ENCODE measurements around the gene RAMP2.

Gene RAMP2

DNA sequence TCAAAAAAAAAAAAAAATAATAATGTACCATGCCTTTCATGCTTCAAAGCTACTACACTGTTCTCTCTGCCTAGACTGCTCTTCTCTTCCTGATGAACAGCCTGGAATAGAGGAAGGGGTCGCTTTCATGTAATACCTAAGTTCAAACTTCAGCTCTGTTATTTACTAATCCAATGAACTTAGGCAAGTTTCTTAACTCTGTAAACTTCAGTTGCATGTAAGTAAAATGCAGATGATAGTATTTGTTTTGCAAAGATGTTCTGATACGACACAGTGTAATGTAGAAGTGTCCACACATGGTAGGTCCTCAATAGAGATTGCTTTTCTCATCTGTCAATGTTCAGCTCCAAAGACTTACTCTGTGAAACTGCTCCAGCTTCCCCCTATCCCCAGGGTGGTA, 30.9 kb downstream of the RAMP2 start:
- no peaks in the 10 kb centered on the region for H4K20me1 ChIP-seq (ENCODE audit: low read depth, low read length)
- no peaks in the 10 kb centered on the region for H3K9me2 ChIP-seq (replicated peaks; ENCODE audit: insufficient read depth, low read length)
- TF ChIP-seq EZH2phosphoT487 (conservative IDR thresholded peaks at IDR 0.05; ENCODE audit: low read length) = no peak
- TF ChIP-seq, protein P1, sequence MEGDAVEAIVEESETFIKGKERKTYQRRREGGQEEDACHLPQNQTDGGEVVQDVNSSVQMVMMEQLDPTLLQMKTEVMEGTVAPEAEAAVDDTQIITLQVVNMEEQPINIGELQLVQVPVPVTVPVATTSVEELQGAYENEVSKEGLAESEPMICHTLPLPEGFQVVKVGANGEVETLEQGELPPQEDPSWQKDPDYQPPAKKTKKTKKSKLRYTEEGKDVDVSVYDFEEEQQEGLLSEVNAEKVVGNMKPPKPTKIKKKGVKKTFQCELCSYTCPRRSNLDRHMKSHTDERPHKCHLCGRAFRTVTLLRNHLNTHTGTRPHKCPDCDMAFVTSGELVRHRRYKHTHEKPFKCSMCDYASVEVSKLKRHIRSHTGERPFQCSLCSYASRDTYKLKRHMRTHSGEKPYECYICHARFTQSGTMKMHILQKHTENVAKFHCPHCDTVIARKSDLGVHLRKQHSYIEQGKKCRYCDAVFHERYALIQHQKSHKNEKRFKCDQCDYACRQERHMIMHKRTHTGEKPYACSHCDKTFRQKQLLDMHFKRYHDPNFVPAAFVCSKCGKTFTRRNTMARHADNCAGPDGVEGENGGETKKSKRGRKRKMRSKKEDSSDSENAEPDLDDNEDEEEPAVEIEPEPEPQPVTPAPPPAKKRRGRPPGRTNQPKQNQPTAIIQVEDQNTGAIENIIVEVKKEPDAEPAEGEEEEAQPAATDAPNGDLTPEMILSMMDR (IDR thresholded peaks at IDR 0.05; ENCODE audit: insufficient read depth, low read length, poor library complexity, severe bottlenecking) = no peak
- H3F3A ChIP-seq (ENCODE audit: insufficient read depth) = no peaks in the 10 kb centered on the region
- H3K27ac ChIP-seq (ENCODE audit: low read depth, low read length) = no peak overlapping the region
- no peak overlapping the region for H3K9ac ChIP-seq (ENCODE audit: low read length)
- H3K79me2 ChIP-seq (ENCODE audit: insufficient read depth, low read length) = no peaks in the 10 kb centered on the region
- no peaks in the 10 kb centered on the region for H3K9me3 ChIP-seq (ENCODE audit: insufficient read depth, low read length)
- H3K4me2 ChIP-seq (ENCODE audit: low read depth, low read length, poor library complexity, severe bottlenecking) = no peak overlapping the region
- no peak overlapping the region for H3K4me3 ChIP-seq (ENCODE audit: insufficient read depth, low read length, poor library complexity, severe bottlenecking)
- no peak overlapping the region for H2AFZ ChIP-seq (ENCODE audit: low read depth, low read length, severe bottlenecking)
- no peaks in the 10 kb centered on the region for H3K36me3 ChIP-seq (ENCODE audit: low read length)
- no peaks in the 10 kb centered on the region for H3K27me3 ChIP-seq (ENCODE audit: low read length)

DNA sequence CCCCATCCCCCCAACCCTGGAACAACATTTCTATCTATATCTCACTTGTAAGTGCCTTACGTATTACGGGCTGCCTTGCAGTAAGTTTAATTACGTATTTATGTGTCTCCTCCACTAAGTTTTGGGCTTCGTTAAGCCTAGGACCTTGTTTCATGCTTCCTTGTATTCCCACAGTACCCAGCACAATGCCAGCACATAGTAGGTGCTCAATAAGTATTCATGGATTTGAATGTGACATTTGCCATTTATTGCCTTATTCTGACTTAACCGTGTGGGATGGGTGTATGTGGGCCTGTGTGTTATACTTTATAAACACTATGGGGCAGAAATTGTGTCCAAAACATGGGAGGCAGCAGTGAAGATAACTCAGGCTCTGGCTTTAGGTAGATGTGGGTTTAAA, 31.5 kb downstream of the RAMP2 start:
- Histone ChIP-seq H3K27me3 (ENCODE audit: low read length) (no peaks in the 10 kb centered on the region), H4K20me1 (ENCODE audit: low read depth, low read length) (no peaks in the 10 kb centered on the region), H3K9ac (ENCODE audit: low read length) (no peak overlapping the region), H3F3A (ENCODE audit: insufficient read depth) (no peaks in the 10 kb centered on the region), H3K36me3 (ENCODE audit: low read length) (no peaks in the 10 kb centered on the region), H3K79me2 (ENCODE audit: insufficient read depth, low read length) (no peaks in the 10 kb centered on the region), H3K4me2 (ENCODE audit: low read depth, low read length, poor library complexity, severe bottlenecking) (no peak overlapping the region), H3K4me3 (ENCODE audit: insufficient read depth, low read length, poor library complexity, severe bottlenecking) (no peak overlapping the region), H3K27ac (ENCODE audit: low read depth, low read length) (no peak overlapping the region), H2AFZ (ENCODE audit: low read depth, low read length, severe bottlenecking) (no peak overlapping the region), H3K9me3 (ENCODE audit: insufficient read depth, low read length) (no peaks in the 10 kb centered on the region), H3K9me2 (replicated peaks; ENCODE audit: insufficient read depth, low read length) (no peaks in the 10 kb centered on the region)
- TF ChIP-seq, protein P1 (IDR thresholded peaks at IDR 0.05; ENCODE audit: insufficient read depth, low read length, poor library complexity, severe bottlenecking) = no peak
- TF ChIP-seq EZH2phosphoT487 (conservative IDR thresholded peaks at IDR 0.05; ENCODE audit: low read length) = no peak

DNA sequence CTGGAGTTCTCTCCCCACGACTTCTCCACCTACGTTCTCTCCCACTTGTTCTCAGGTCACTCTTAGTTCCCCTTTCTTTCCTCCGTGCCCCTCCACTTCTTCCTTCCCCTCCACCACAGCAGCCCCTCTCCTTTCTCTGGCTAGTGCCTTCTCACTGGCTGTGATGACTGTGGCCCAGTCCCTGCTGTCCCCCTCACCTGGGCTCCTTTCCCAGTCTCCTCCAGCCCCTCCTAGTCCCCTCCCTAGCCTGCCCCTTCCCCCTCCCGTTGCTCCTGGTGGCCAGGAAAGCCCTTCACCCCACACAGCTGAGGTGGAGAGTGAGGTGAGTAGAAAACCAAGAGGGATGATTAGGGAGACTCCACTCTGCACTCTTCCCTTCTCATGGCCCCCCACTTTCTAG, 34.0 kb downstream of the RAMP2 start:
- no peak overlapping the region for H3K4me3 ChIP-seq (ENCODE audit: insufficient read depth, low read length, poor library complexity, severe bottlenecking)
- H3K27ac ChIP-seq (ENCODE audit: low read depth, low read length) = no peak overlapping the region
- H3K4me2 ChIP-seq (ENCODE audit: low read depth, low read length, poor library complexity, severe bottlenecking) = no peak overlapping the region
- no peaks in the 10 kb centered on the region for H3K9me3 ChIP-seq (ENCODE audit: insufficient read depth, low read length)
- no peak overlapping the region for H3K9ac ChIP-seq (ENCODE audit: low read length)
- no peaks in the 10 kb centered on the region for H3K27me3 ChIP-seq (ENCODE audit: low read length)
- TF ChIP-seq, protein P1 (IDR thresholded peaks at IDR 0.05; ENCODE audit: insufficient read depth, low read length, poor library complexity, severe bottlenecking) = no peak
- no peaks in the 10 kb centered on the region for H3K9me2 ChIP-seq (replicated peaks; ENCODE audit: insufficient read depth, low read length)
- H3K36me3 ChIP-seq (ENCODE audit: low read length) = no peaks in the 10 kb centered on the region
- H4K20me1 ChIP-seq (ENCODE audit: low read depth, low read length) = no peaks in the 10 kb centered on the region
- H3F3A ChIP-seq (ENCODE audit: insufficient read depth) = no peaks in the 10 kb centered on the region
- no peak overlapping the region for H2AFZ ChIP-seq (ENCODE audit: low read depth, low read length, severe bottlenecking)
- H3K79me2 ChIP-seq (ENCODE audit: insufficient read depth, low read length) = no peaks in the 10 kb centered on the region

DNA sequence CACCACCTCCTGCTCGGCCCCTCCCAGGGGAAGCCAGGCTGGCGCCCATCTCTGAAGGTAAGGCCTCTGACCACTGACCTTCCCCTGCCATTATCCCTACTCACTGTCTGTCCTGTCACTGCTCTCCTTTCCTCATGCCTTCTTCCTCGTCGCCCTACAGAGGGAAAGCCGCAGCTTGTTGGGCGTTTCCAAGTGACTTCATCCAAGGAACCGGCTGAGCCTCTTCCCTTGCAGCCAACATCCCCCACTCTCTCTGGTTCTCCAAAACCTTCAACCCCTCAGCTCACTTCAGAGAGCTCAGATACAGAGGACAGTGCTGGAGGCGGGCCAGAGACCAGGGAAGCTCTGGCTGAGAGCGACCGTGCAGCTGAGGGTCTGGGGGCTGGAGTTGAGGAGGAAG, 34.4 kb downstream of the RAMP2 start:
- no peak for TF ChIP-seq EZH2phosphoT487 (conservative IDR thresholded peaks at IDR 0.05; ENCODE audit: low read length)
- TF ChIP-seq, protein P1 (IDR thresholded peaks at IDR 0.05; ENCODE audit: insufficient read depth, low read length, poor library complexity, severe bottlenecking) = no peak
- no peaks in the 10 kb centered on the region for H3K9me2 ChIP-seq (replicated peaks; ENCODE audit: insufficient read depth, low read length)
- H3K4me2 ChIP-seq (ENCODE audit: low read depth, low read length, poor library complexity, severe bottlenecking) = no peak overlapping the region
- H2AFZ ChIP-seq (ENCODE audit: low read depth, low read length, severe bottlenecking) = no peak overlapping the region
- H3K27ac ChIP-seq (ENCODE audit: low read depth, low read length) = no peak overlapping the region
- H4K20me1 ChIP-seq (ENCODE audit: low read depth, low read length) = no peaks in the 10 kb centered on the region
- no peaks in the 10 kb centered on the region for H3K79me2 ChIP-seq (ENCODE audit: insufficient read depth, low read length)
- H3K36me3 ChIP-seq (ENCODE audit: low read length) = no peaks in the 10 kb centered on the region
- H3K4me3 ChIP-seq (ENCODE audit: insufficient read depth, low read length, poor library complexity, severe bottlenecking) = no peak overlapping the region
- no peak overlapping the region for H3K9ac ChIP-seq (ENCODE audit: low read length)
- no peaks in the 10 kb centered on the region for H3K27me3 ChIP-seq (ENCODE audit: low read length)
- H3F3A ChIP-seq (ENCODE audit: insufficient read depth) = no peaks in the 10 kb centered on the region
- no peaks in the 10 kb centered on the region for H3K9me3 ChIP-seq (ENCODE audit: insufficient read depth, low read length)

Data from SU-DHL-6 (cell line).